Cerebellar nuclear complex (tissue), 1 donor: ENCODE results near the gene DTHD1.

ENCODE experiments used
- DNase-seq, 2 experiments: peaks; one replicate each; lab custom pipeline; 2025; lab: John Stamatoyannopoulos, UW

DTHD1 gene

GRCh38 chr4:36349938-36350549 is 68.6 kb downstream of the DTHD1 start:
- DNase-seq: no peak

- no peak for DNase-seq
Measured at GRCh38 chr4:36351082-36351666, 69.8 kb downstream of the DTHD1 start.

- no peak for DNase-seq
Measured at GRCh38 chr4:36353998-36354397, 72.6 kb downstream of the DTHD1 start.

- no peak for DNase-seq
Measured at GRCh38 chr4:36358173-36358572, 76.8 kb downstream of the DTHD1 start.

- DNase-seq: no peak
Measured at GRCh38 chr4:36360755-36361154, 79.3 kb downstream of the DTHD1 start.

GRCh38 chr4:36363024-36363423 is 81.6 kb downstream of the DTHD1 start:
- DNase-seq: no peak

- no peak for DNase-seq
Measured at GRCh38 chr4:36374836-36375511, 93.6 kb downstream of the DTHD1 start.

GRCh38 chr4:36385951-36386571 is 104.6 kb downstream of the DTHD1 start:
- no peak for DNase-seq

- DNase-seq: no peak
Measured at GRCh38 chr4:36386691-36387090, 105.3 kb downstream of the DTHD1 start.

- no peak for DNase-seq
Measured at GRCh38 chr4:36388710-36389109, 107.3 kb downstream of the DTHD1 start.

- DNase-seq: no peak
Measured at GRCh38 chr4:36391411-36391810, 110.0 kb downstream of the DTHD1 start.

- no peak for DNase-seq
Measured at GRCh38 chr4:36392024-36392423, 110.6 kb downstream of the DTHD1 start.

- DNase-seq: no peak
Measured at GRCh38 chr4:36392916-36393315, 111.5 kb downstream of the DTHD1 start.
